HepG2 (cell line): ENCODE results near the gene C1QTNF12. TPM values are rescaled to one million over a fixed set of nuclear protein-coding genes. Genes with fewer than 3 reads are reported as not detected.

Source experiments
- MEIS1 ChIP-seq: sonication (generic); formaldehyde crosslinking; IDR thresholded peaks from 2 replicates; pipeline ENCODE4 v1.9.0; 2021; ENCODE audit warnings: mild to moderate bottlenecking, missing genetic modification reagents, moderate library complexity, borderline replicate concordance
- PATZ1 ChIP-seq: sonication (generic); formaldehyde crosslinking; IDR thresholded peaks from 2 replicates; pipeline ENCODE4 v1.4.0; 2020; ENCODE audit warnings: missing genetic modification reagents
- SAP130 ChIP-seq: IDR thresholded peaks from 2 replicates; pipeline ENCODE4 v1.6.1; 2016; ENCODE audit warnings: low read depth
- ZNF317 ChIP-seq: sonication (generic); formaldehyde crosslinking; IDR thresholded peaks from 2 replicates; pipeline ENCODE4 v1.5.0; 2020; ENCODE audit warnings: mild to moderate bottlenecking, missing genetic modification reagents
- ZNF484 ChIP-seq: sonication (generic); formaldehyde crosslinking; IDR thresholded peaks from 2 replicates; pipeline ENCODE4 v1.5.1; 2020; ENCODE audit warnings: mild to moderate bottlenecking, low read depth, missing genetic modification reagents, borderline replicate concordance
- polyA plus RNA-seq, 8 experiments: library from polyadenylated mRNA; depleted of rRNA in 3 of 8; stranded (reverse) in 7 of 8; unstranded in 1 of 8; fragments of >200 nt; fragmentation: Illumina TruSeq in 4 of 8; extraction: Trizol in 4 of 8; gene quantifications; 2 replicates each; pipeline versions ENCODE4 v1.2.1 to v1.2.3, GENCODE V29; 2011 to 2016; ENCODE audit warnings: low read depth in 4 of 8, missing spikeins in 1 of 8, mixed read lengths in 1 of 8; ENCODE audit not compliant: insufficient read depth in 1 of 8
- total RNA-seq, 5 experiments: library from RNA; depleted of rRNA; stranded (reverse); fragments of >200 nt; fragmentation: Illumina TruSeq; extraction: Trizol; gene quantifications; 2 replicates each; pipeline ENCODE4 v1.2.3, GENCODE V29; 2016; ENCODE audit warnings: low read depth in 1 of 5
- TF ChIP-seq, protein P1 (sequence below): sonication (generic); formaldehyde crosslinking; IDR thresholded peaks from 2 replicates; pipeline ENCODE4 v1.5.1; 2020; ENCODE audit warnings: mild to moderate bottlenecking, missing genetic modification reagents

C1QTNF12 gene
- total and polyA plus RNA-seq, 2 of the 13 experiments (the other 11 are each of a cell fraction or from before 2014, with no cell fraction given) = 0.18 to 0.64 TPM

- no peak for TF ChIP-seq ZNF484 (CRISPR knock-in tag)
- TF ChIP-seq MEIS1 (CRISPR knock-in tag) = 0 out of 2 replicates have a peak, but pooled peaks have one; percentile 12
- TF ChIP-seq, protein P1, sequence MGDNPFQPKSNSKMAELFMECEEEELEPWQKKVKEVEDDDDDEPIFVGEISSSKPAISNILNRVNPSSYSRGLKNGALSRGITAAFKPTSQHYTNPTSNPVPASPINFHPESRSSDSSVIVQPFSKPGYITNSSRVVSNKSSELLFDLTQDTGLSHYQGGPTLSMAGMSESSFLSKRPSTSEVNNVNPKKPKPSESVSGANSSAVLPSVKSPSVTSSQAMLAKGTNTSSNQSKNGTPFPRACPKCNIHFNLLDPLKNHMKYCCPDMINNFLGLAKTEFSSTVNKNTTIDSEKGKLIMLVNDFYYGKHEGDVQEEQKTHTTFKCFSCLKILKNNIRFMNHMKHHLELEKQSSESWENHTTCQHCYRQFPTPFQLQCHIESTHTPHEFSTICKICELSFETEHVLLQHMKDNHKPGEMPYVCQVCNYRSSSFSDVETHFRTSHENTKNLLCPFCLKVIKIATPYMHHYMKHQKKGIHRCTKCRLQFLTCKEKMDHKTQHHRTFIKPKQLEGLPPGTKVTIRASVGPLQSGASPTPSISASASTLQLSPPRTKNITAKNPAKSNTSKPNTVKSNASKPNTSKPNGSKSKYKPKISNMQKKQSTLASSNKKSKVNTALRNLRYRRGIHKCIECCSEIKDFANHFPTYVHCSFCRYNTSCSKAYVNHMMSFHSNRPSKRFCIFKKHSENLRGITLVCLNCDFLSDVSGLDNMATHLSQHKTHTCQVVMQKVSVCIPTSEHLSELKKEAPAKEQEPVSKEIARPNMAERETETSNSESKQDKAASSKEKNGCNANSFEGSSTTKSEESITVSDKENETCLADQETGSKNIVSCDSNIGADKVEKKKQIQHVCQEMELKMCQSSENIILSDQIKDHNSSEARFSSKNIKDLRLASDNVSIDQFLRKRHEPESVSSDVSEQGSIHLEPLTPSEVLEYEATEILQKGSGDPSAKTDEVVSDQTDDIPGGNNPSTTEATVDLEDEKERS (CRISPR knock-in tag) = 0 out of 2 replicates have a peak, but pooled peaks have one; percentile 6
- peak; percentile 9; the same call in 1 of the 2 replicates for TF ChIP-seq PATZ1 (CRISPR knock-in tag)
- TF ChIP-seq SAP130 = 0 out of 2 replicates have a peak, but pooled peaks have one; percentile 0
- peak; percentile 5; the same call in 1 of the 2 replicates for TF ChIP-seq ZNF317 (CRISPR knock-in tag)
Observed at GRCh38 chr1:1286313-1287261, 40.1 kb upstream of the C1QTNF12 start (continued).
